DMS 273 treated with DMSO at 0.1 percent for 48 hours (cell line): ENCODE data around the gene MRPL12.
A peak's percentile ranks its signal among the peaks of the same experiment; 100 is the strongest.

Source experiments
- DNase-seq: peaks from one replicate; lab custom pipeline; 2025; lab: John Stamatoyannopoulos, UW

The MRPL12 gene

DNA sequence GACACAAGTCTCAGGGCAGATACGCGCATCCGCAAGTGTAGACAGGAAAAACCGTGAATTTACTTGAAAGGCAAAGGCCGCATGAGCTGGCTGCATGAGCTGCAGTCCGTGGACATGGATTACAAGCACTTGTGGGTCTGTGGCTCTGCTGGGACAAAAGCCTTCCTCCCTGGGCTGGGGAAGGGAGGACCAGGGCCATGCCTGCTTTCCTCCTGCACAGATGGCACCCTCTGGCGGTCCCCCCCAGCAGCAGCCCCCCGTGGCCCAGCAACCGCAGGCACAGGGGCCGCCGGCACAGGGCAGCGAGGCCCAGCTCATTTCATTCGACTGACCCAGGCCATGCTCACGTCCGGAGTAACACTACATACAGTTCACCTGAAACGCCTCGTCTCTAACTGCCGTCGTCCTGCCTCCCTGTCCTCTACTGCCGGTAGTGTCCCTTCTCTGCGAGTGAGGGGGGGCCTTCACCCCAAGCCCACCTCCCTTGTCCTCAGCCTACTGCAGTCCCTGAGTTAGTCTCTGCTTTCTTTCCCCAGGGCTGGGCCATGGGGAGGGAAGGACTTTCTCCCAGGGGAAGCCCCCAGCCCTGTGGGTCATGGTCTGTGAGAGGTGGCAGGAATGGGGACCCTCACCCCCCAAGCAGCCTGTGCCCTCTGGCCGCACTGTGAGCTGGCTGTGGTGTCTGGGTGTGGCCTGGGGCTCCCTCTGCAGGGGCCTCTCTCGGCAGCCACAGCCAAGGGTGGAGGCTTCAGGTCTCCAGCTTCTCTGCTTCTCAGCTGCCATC lies 1.7 kb upstream of the MRPL12 start:
- no peak for DNase-seq

DNA sequence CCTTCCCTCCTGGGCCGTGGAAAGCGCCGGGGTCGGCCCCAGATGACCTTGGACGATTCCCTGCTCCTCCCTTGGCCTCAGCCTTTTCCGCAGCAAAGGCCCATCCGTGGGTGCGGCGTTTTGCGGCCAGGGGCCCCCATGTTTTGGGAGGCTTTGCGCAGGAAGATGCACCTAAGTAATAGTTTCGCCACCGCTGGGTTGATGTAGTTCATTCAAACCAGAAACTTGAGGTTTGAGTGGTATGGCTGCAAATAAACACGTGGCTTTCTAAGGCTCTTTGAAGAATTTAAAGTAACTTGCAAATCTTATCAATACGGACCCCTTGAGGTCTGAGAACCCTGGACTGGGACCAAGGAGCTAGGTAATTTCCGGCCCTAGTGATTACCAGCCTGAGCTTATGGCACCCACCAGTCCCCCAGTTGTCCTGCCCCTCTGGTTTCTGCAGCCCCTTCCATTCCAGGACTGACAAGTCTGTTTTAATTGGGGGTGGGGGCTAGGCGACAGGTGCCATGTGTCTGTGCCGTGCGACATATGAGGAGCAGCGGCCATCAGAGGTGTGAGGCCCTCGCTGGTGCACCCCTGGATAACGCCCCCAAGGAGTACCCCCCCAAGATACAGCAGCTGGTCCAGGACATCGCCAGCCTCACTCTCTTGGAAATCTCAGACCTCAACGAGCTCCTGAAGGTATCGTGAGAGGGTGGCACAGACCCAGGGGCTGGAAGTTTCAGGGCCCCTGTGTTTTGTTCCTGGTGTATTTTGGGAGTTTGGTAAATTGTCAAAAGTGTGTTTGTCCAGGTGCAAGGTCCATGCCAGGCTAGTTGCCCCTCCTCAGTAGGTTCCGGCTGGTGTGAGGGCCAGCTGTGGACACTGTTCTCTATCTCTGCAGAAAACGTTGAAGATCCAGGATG lies 834 bp downstream of the MRPL12 start:
- no peak for DNase-seq

DNA sequence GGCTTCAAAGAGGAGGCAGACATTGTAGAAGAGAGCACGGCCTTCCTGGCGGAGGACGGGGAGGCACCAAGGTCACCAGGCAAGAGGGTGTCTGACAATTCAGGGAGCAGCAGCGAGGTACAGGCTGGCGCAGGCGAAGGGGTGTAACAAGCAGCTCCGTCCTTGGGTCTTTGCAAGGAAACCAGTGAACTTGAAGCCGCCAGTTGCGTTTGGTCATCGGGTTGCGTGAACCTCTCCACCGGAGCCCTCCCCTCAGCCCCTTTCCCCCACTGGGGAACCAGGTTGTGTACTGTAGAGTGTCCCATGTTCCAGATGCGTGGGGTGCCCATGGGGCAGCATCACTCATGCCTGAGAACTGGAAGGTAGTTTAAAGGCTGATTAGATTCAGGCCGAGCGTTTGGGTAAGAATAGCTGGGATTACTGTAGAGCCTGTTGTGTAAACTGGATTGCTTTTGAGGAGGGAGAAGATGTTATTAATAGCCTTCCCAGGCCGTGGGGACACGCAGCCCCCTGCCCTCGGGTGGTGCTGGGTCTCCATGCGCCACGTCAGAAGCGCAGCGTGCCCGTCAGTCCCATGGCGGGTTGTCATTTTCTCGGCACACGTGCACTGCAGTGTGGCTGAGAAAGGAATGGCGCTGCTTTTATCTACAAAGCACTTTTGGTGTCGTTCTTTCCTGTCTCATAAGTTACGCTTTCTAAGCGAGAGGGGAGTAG lies 2.5 kb downstream of the MRPL12 start:
- no peak for DNase-seq

DNA sequence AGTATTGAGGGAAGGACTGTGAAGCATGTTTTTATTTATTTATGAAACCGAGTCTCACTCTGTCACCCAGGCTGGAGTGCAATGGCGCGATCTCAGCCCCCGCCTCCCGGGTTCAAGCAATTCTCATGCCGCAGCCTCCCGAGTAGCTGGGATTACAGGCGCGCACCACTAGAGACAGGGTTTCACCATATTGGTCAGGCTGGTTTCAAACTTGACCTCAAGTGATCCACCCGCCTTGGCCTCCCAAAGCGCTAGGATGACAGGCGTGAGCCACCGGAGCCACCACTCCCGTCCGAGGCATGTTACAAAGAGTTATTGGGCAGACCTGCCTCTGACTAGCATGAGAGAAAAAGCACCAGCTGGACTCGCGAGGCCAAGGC lies 3.1 kb downstream of the MRPL12 start:
- DNase-seq = no peak

DNA sequence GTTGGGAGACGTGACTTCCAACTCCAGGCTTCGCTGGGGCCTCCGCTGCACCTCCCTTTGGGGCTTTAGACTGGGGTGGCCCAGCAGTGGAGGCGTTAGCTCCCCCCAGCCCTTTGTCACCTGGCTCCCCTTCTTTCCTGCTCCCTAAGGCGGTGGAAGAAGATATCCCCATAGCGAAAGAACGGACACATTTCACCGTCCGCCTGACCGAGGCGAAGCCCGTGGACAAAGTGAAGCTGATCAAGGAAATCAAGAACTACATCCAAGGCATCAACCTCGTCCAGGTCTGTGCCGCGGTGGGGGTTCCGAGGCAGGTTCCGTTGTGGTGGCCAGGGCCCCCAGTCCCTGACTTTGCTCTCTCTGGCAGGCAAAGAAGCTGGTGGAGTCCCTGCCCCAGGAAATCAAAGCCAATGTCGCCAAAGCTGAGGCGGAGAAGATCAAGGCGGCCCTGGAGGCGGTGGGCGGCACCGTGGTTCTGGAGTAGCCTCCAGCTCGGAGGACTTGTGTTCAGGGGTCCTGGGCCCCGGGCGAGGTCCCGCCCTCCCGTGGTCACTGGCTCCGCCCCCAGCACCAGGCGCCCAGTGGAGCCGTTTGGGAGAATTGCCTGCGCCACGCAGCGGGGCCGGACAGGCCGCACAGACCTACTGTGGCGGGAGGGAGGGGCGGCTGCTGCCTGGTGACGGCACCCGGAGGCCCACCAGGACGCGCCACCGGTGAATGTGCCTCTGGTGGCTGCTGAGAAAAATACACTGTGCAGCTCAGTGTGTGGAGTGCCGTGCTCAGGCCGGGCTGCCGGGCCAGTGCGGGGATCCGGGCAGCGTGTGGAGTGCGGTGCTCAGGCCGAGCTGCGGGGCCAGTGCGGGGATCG lies 3.8 kb downstream of the MRPL12 start:
- DNase-seq = no peak

DNA sequence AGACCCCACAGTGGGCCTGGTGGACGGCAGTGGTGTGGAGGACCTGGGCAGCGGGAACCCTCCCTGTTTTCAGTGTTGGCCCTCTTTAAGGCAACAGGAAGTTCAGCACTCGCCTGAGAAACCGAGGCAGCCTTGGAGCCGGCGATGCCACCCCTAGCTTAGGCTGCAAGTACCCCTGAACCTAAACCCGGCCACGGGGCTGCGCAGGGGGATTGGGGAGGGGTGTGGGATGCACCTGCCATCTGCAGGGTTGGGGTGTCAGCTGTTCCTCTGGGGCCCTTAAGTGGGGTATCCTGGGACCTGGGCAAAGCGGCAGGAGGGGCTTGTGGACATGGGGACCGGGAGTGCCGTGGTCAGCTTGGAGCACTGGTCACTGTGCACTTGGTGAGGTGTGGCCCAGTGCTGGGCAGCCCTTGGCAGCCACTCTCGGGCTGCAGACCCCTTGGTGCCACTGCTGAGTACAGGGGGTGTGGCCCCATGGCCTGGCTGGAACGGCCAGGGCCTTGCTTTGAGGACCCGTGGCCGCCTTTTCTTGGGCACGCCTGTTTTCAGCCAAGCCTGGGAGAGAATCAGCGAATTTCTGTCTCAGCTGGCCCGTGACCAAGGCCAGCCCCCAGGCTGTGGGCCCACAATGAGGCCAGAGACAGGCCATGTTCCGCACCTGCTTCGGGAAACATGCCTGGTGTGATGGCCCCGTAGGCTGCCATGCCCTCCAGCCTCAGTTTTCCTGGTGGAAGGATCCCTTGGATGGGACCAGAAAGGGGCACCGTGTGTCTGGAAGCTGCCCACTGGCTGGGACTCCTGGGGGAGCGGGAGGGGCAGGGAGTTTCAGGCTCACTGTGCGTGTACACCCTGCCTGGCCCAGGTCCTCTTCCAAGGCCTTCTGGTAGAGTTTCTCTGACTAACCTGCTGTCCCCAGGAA lies 4.8 kb downstream of the MRPL12 start:
- DNase-seq = no peak

DNA sequence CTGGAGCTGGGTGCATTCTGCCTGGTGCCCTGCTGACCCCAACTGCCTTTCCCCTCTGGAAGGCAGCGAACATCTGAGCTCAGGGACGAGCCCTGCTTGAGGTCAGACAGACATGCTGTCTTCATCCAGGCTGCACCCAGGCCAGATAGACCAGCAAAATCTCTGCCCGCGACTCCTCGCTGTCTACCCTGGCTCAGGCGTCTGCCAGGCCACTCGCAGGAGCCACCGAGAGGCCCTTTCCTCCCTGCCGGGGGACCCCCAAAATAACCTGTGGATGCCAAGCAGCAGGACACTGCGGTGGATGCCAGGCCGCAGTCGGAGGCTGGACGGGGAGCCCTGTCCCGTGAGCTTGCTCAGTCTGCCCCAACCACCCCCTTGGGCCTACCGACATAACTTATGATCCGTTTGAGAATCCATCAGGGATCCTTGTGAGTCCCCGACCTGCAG lies 5.6 kb downstream of the MRPL12 start:
- DNase-seq = no peak

DNA sequence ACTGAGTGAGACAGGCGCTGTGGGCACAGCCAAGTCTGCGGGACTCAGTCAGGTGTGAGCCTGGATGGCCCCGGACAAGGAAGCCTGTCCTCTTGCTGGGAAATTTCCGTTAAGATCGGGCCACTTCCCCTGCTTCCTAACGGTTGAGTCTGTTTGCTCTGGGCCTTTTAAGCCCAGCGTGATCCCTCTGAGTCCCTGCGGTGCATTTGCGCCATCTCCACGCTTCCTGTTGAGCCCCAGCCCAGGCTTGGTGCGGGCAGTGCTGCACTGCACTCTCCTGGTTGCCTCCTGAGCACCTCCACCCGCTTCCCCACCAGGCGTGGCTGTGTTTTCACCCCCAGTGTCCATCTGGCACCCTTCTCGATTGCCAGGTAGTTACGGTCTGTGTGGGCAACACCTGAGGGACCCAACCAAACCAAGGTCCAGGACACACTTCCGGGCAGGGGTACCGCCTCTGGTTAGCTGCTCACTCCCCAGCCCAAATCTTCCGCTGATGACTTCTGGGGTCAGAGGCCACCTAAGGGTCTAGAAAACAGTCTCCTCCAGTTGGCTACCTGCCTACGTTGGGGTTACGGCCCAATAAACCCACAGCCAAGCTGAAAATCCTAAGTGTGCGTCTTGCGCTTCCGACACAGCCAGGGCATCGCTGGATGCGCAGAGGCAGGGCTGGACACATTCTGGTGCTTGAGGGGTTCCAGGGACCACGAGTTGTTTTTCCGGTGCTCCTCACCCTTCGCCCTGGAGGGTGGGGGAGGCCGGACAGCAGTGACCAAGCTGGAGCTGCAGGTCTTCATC lies 7.5 kb downstream of the MRPL12 start:
- no peak for DNase-seq

DNA sequence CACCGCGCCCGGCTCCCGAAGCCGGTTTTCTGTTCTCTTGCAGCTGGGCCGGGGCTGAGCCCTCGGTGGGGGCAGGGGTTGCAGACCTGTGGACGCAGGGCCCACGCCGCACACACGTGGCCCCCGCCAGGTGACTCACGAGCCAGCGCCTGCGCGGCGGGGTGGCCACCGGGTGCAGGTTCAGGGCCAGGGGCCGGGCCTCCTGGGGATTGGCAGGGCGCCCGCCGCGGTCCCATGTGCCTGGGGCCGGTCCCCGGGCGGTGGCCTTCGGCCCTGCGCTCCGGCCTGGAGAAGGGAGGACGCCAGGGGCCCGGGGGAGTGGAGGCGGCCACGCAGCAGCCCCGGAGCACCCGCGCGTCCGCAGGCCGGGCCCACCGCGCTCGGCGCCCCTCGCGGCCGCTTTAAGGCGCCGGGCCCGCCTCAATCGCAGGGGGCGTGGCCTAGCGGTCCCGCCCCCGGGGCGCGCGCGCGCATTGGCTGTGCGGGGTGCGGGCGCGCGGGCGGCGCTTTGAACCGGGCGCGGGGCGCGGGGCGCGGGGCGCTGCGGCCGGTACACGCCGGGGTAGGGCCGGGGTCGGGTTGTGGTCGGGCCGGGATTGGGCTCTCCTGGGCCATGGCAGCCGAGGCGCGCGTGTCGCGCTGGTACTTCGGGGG lies 8.8 kb downstream of the MRPL12 start, which contains the start of gene SLC25A10:
Gene SLC25A10 (plus strand): TSS at position 471 of the 654 bp plus-strand sequence. CDS start 143 bp downstream, at position 614.
- DNase-seq = peak; percentile 54

DNA sequence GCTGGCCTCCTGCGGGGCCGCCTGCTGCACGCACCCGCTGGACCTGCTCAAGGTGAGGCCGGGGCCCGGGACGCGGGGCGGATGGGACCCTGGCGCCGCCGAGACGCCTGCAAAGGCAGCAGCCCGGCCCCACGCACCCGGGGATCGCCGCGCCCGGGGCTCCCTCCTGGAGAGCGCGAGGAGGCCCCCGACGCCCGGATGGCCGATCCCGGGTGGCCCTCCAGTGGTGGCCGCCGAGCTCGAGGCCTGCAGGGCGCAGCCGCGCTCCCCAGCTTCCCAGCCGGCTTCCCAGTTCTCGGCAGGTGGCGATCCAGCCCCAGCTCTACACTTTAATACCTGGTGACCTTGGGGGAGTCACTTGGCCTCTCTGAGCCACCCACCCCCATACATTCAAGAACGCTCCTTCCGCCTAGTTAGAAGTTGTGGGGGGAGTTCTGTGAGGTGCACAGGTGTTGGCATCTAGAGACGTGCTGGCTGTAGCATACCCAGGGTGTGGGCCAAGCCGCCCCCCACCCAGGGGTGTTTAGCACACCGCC lies 9.4 kb downstream of the MRPL12 start:
- no peak for DNase-seq

DNA sequence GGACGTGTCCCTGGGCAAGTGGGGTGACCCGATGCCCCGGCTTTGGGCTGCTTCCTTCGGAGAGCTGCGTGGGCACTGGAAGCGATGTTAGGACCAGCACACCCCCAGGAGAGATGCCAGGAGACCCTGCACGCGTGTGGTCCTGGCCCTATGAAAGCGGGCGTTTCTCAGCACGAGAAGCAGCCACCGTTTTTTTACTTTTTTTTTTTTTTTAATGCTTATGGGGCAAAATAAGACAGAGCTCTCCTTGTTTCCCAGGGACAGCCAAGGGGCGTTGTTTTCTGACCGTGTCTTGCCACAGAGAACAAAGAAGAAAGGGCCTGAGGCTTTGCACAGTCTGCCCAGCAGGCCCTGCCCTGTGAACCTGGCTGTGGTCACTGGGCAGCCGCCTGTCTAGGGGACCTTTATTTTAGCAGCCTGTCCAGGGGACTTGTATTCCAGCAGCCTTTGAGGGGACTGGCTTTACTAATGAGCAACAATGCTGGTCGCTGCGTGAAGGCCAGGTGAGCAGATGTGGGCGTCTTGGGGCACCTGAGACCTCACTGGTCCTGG lies 9.9 kb downstream of the MRPL12 start:
- no peak for DNase-seq

DNA sequence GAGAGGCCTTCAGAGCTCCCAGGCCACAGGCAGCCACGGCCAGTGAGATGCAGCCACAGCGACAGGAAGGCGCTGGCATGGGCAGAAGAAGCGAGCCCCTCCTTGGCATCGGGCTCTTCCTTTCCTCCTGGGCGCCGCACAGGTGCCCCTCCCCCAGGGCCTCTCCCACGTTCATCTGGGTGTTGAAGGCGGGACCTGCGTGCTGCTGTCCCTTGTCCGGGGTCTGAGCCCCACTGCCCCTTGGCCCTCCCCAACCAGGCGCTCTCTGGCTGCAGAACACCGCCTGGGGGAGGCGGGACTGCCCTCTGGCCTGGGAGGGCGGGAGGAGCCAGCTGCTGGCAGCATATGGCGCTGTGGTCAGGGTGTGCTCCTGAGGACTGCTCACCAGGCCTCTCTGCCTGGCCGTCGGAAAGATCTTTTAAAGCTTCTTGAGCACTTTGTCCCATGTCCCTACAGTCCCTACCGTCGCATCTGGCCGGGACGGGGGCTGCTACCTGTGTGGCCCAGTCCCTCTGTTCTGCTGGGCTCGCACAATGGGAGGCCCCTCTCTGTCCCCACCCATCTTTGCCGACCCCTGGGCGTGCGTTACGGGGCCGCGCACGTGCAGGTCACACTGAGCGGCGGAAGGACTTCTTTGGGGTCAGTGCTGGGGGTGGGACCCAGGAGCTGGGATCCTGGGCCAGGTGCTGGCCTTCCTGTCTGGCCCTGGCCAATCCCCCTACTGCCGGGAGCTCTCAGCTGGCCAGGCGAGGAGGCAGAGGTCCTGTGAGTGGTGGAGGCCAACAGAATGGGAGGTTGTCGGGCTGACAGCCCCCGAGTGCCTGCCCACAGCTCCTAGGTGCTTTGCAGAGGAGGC lies 10.6 kb downstream of the MRPL12 start:
- DNase-seq = no peak

DNA sequence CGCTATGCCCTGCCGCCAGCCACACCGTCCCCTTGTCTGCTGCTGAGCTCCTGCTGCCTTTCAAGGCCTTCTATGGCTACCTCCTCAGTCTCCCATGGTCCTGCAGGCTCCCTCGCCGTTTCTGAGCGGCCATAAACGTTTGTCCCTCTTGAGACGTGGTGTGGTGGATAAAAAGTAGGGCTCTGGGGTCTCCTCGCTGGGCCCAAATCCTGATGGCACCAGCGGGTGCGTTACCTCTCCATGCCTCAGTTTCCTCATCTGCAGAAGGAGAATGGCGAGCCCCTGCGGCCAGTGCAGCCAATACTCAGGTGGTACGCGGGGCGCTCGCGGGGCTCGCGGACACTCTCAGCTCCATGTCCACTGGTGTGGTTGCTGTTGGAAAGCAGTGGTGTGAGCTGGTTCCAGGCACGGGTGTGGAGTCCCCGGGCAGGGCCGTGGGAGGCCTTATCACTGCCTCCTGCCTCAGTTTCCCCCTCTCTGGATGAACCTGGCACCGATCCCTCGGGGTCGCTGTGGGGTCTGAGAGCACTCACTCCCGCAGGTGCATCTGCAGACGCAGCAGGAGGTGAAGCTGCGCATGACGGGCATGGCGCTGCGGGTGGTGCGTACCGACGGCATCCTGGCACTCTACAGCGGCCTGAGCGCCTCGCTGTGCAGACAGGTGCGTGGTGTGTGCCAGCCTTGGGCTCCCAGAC lies 11.4 kb downstream of the MRPL12 start:
- no peak for DNase-seq

DNA sequence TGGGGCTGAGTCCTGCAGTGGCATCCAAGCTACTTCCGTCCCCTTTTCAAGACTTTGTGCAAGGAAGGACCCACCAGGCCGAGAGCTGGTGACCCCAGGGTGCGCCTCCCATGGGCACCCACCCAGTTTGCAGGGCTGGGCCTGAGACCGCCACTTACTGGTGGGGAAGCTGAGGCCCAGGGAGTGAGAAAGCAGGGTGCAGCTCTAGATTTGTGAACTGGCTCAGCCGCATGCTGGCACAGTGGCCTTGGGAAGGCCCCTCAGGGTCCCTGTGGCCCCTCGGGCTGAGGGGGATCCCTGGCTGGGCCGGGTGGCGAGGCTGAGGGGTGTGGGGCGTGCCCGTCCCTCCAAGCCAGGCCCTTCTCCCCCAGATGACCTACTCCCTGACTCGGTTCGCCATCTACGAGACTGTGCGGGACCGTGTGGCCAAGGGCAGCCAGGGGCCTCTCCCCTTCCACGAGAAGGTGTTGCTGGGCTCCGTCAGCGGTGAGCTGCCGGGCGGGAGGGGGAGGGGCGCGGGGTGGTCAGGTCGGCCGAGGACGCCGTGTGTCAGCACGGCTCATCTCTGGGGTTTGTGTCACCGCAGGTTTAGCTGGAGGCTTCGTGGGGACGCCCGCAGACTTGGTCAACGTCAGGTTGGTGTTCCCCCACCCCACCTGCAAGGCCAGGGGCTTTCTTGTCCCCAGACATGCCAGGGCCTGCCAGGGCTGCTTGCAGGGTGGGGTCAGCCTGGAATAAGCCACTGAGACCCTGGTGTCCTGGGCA lies 12.1 kb downstream of the MRPL12 start:
- no peak for DNase-seq

DNA sequence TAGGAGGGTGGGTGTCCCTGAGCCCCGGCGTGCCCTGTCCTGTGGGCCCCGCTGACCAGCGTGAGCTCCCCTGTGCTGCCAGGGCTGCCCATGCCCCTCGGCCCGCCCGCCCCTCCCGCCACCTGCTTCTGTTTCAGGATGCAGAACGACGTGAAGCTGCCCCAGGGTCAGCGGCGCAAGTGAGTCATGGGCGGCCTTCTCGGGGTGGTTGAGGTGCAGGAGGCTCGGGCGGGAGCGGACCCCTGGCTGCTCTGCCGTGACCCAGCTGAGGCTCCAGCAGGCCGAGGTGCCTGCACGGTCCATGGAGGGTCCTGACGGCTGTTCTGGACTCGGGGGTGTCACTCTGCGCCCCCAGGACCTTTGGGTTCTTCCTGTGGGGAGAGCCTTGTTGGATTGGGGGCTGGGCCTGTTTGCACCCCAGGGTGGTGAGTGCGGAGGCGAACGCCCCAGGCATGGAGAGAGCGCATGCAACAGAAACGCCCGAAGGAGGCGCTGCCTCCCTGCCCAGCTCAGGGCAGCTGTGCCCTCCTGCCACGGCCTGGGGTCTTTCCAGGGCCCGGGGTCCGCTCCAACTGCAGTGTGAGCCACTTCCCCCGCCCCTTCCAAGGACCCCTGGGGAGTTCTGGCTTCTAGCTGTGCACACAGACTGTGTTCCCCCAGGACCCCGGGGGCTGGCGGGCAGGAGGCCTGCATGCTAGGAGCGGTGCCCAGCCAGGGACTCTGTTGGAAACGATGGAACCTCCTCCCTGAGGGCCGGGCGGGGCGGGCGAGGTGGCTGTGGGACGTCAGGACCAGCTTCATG lies 12.9 kb downstream of the MRPL12 start:
- no peak for DNase-seq
